GM12873 (cell line): ENCODE results near the gene TSSC4.

ENCODE experiments used
- TF ChIP-seq, protein P1 (sequence below): IDR thresholded peaks from 2 replicates; pipeline ENCODE4 v1.5.1; 2012; ENCODE audit warnings: low read depth, mild to moderate bottlenecking, moderate library complexity, low read length, control low read depth; ENCODE audit not compliant: insufficient read depth; ENCODE audit errors: missing control alignments

TSSC4 gene

DNA sequence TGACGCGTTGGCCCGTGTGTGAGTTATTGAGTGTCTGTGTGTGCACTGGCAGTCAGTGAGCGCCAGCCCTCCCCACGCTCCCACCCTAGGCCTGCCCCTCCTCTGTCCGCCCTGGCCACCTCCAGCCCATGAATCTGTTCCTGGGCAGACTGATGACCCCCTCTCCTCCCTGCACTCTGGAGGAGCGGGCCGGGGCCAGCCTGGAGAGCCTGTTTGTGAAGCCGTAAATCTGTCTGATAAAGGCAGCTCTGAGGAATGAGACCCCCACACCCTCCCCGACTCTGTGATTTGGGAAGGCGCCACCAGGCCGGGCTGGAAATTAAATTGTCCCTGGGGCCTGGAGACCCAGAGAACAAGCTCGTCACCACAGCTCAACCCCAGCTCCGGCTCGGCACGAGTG lies 8.6 kb downstream of the TSSC4 start:
- TF ChIP-seq, protein P1, sequence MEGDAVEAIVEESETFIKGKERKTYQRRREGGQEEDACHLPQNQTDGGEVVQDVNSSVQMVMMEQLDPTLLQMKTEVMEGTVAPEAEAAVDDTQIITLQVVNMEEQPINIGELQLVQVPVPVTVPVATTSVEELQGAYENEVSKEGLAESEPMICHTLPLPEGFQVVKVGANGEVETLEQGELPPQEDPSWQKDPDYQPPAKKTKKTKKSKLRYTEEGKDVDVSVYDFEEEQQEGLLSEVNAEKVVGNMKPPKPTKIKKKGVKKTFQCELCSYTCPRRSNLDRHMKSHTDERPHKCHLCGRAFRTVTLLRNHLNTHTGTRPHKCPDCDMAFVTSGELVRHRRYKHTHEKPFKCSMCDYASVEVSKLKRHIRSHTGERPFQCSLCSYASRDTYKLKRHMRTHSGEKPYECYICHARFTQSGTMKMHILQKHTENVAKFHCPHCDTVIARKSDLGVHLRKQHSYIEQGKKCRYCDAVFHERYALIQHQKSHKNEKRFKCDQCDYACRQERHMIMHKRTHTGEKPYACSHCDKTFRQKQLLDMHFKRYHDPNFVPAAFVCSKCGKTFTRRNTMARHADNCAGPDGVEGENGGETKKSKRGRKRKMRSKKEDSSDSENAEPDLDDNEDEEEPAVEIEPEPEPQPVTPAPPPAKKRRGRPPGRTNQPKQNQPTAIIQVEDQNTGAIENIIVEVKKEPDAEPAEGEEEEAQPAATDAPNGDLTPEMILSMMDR: no peak

DNA sequence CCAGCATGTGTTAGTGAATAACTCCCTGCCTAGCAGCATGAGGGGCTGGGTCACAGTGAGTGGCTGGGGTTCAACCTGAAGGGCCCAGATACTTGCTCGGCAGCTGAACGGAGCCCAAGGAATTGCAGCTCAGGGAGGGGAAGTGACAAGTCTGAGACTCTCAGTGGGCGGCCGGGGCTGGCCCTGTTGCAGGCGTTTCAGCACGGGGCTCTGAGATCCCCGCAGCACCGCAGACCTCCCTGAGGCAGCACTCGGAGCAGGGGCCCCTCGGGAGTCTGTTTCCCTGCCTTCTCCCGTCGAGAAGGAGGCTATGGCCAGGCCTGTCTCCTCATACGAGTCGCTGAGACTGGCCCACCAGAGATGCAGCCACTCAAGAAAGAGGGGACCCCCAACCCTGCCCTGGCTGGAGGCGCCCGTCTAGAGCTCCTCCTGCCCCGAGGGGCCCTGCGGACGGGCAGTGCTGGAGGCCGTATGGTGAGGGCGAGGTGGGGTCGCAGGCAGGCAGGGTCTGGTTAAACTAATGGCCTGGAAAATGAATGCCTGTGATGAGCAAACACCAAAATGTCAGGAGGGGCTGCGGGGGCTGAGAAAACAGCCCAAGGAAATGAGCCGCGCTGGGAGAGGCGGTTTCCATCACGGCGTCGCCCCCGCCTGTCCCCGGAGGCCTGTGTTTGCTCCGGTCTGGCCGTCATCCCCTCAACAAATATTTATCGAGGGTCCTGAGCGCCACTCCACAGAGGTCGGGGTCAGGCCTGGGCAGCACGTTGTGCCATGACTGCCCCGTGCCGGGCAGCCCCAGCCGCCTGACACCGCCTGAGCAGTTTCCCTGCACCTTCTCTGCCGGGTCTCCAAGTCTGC lies 9.3 kb downstream of the TSSC4 start:
- TF ChIP-seq, protein P1: no peak

DNA sequence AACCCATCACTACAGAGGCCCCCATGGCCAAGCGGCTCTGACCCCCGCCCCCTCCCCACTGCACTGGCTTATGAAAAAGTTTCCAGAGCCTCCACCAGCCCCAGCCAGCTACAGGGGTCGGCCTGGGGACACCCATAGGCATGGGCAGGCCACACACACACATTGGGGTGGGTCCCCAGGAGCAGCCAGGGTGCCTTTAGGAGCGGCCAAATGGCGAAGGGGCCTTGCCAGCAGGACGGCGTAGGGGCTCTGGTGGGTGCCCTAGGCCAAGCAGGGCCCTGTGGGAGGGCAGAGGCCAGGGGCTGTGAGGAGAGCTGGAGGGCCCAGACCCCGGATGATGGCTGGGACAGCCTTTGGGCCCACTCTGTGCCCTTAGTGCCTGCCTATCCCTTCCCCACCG lies 10.1 kb downstream of the TSSC4 start:
- TF ChIP-seq, protein P1: no peak

DNA sequence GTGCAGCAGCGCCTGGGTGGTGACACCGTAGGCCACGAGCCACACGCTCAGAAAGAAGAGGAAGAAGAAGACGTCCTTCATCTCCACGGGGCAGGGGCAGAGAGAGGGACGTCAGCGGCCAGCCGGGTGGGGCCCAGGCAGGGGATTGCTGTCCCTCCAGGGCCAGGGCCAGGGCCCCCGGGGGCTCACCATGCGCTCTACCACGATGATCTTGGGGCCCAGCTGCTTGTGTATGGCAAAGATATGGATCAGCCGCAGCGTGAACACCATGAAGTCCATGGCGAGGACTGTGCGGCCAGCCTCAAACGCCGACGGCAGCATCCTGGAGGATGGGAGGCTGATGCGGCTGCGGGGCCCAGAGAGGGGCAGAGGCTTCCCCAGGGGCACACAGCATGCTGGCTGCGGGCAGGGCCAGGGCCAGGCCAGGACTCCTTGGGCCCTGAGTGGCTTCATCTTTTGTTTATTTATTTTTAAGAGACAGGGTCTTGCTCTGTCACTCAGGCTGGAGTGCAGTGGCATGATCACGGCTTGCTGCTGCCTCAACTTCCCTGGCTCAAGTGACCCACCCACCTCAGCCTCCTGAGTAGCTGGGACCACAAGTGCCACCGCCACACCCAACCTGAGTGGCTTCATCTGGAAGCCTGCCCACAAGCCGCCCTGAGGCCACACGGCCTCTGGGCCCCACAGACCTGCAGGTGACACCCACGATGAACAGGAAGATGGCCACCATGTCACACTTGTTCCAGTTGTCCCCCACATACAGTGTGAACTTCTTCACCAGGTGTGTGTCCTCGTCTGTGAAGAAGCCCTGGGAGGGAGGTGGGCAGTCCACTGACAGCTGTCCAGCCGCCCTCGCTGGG lies 11.1 kb downstream of the TSSC4 start:
- TF ChIP-seq, protein P1: no peak

DNA sequence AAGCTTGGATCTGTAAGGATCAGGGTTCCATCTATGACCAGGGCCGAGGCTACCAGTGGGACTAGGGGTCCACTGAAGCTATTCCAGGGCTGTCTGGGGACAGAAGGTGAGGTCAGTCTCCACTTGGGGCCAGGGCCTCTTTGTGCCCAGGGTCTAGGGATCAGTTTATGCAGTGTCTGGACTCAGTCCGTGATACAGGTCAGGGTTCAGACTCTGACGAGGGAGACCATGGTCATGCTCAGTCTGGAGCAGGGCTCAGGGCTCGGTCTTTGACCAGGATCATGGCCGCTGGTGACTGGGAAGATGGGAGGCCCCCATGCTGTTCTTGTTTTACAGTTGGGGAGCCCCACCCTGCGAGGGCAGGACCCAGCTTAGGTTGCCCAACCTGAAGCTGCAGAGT lies 11.8 kb downstream of the TSSC4 start:
- TF ChIP-seq, protein P1: no peak

DNA sequence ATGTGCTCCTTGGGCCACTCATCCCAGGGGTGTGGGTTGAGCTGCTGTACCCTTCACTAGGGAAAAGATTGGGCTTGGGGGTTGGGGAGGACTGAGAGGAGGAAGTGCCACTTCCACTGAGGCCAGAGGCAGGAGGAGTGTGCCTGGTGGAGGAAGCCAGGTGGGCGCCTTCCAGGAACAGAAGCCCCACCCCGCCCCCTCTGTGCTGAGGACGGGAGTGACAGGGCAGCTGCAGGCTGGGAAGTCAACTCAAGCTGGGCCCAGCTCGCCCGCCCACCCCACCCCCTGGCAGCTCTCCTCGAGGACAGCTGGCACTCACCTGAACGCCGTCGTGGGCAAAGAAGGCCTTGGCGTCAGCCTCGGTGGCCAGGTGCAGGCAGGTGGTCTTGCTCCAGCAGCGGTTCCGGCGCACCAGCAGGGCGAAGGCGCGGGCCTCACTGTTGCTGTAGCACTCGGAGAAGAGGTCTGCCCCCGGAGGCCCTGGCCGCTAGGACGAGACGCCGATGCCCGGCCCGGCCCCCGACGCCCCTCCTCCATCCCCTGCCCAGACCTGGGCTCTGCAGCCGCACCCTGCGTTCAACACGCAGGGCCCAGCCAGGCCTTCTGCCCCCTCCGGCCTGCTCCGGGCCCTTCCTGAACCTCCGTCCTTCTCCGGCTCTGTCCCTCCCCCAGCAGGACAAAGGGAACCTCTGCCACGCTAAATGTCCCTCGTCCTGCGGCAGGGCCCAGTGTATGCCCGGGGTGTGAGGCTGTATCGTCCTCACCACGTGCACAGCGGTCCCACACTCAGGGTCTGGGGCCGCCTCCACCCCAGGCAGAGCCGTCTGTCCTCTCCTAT lies 13.4 kb downstream of the TSSC4 start:
- TF ChIP-seq, protein P1: no peak
